GM19035 (cell line): Measurements from ENCODE around the gene CLNK.
A peak's percentile ranks its signal among the peaks of the same experiment; 100 is the strongest.
"Not testable (repeated sequence)": the region's sequence is repeated elsewhere in the genome, so short reads cannot be mapped to it uniquely, and the experiment has no call there.

Source experiments
- ATAC-seq: cut with Tn5 transposase; IDR thresholded peaks from one replicate; pipeline ENCODE4 v1.9.1; 2021; ENCODE audit not compliant: unreplicated experiment

CLNK gene

DNA sequence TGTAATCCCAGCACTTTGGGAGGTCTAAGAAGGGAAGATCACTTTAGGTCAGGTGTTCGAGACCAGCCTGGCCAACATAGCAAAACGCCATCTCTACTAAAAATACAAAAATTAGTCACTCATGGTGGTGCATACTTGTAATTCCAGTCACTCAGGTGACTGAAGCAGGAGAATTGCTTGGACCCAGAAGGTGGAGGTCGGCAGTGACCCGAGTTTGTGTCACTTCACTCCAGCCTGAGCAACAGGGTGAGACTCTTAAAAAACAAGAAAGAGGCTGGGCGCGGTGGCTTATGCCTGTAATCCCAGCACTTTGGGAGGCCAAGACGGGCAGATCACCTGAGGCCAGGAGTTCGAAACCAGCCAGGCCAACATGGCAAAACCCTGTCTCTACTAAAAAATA is 69.6 kb downstream of the CLNK start:
- ATAC-seq = not testable (repeated sequence)

DNA sequence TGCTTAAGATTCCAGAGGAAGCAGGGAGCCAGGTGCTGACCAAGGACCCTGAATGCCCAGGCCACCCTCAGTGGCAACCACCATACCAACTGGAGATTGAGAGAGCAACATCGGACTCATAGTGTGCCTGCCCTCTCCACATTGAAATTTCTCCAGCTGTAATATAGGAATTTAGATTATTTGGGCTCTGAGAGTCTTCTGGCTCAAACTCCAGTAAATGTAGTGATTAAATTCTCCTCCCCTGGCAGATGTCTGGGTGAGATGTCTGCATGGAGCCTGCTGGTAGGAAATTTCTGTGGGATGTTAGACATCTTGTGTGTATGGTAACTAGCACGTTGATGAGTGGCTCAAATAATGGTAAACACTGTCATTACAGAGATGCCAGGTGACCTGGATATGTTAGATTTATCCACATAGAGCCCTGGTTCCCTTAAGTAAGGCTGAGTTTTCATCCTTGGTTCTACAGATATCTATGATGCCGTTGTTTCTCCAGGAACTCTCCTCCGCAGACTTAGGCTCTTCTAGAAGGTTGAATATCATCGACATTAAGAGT is 70.6 kb downstream of the CLNK start:
- ATAC-seq = no peak

GRCh38 chr4:10612476-10612875 is 72.1 kb downstream of the CLNK start:
- no peak for ATAC-seq

DNA sequence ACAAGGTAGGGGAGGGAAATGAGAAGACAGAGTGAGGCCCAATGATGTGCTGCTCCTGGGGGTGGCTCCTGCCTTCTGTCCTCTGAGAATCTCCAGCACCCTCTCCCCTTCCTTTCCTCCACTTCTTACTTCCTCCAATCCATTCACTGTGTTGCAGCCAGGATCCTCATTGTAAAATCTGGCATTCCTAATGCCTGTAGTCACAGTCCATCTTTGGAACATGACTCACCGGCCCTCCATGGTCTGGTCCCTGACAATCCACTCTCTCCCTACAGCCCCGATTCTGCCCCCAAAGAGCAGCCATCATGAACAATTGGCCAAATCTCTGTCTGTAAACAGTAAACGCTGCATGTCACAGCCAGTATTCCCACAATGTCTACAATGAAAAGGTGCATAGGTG is 72.9 kb downstream of the CLNK start:
- no peak for ATAC-seq

DNA sequence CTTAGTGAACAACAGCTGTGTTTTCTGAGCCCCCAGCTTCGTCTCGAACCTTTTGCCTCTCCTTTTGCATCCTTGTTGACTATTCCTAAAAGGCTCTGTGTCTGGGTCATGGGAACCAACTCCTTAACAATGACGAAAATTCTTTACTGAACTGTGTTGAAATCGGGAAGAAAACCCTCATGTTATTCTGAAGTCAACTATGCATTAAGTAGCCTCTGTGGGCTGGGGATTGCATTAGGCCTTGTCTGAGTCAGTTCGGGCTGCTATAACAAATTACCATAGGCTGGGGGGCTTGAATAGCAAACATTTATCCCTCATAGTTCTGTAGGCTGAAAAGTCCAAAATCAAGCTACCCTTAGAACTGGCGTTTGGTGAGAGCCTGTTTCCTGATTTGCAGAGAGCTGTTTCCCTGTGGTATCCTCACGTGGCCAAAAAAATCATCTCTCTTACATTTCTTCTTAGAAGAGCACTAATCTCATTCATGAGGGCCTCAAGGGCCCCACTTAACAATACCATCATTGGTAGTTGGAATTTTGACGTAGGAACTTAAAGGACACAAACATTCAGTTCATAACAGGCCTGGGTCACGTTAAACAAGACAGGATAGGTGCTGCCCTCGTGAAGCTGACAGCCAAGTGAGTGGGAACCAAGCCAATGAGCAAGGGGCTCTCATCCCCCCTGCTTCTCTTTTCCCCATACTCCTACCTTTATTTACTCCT is 75.9 kb downstream of the CLNK start:
- no peak for ATAC-seq

GRCh38 chr4:10607206-10607605 is 77.4 kb downstream of the CLNK start:
- no peak for ATAC-seq

- no peak for ATAC-seq
Measured at GRCh38 chr4:10606483-10607155, 77.9 kb downstream of the CLNK start.

- no peak for ATAC-seq
Measured at GRCh38 chr4:10605746-10606482, 78.7 kb downstream of the CLNK start.

- no peak for ATAC-seq
Measured at GRCh38 chr4:10605031-10605430, 79.5 kb downstream of the CLNK start.

GRCh38 chr4:10599574-10599973 is 85.0 kb downstream of the CLNK start:
- no peak for ATAC-seq

DNA sequence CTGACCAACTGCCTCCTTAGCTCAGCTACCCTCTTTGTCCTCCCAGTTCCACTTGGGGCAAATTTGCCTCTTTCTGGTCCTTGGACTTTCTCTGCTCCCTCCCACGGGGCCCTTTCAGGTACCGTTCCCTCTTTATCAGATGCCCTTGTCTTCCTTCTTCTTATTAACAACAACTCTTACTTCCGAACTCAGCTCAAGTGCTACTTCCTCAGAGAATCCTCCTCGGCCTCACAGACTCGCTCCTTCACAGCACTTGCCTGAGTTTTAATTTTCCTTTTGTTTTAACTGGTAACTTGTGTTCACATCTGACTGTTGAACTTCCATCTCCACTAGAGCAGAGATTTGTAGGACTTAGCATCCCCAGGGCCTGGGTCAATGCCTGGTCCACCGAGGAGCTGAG is 85.7 kb downstream of the CLNK start:
- ATAC-seq = no peak

DNA sequence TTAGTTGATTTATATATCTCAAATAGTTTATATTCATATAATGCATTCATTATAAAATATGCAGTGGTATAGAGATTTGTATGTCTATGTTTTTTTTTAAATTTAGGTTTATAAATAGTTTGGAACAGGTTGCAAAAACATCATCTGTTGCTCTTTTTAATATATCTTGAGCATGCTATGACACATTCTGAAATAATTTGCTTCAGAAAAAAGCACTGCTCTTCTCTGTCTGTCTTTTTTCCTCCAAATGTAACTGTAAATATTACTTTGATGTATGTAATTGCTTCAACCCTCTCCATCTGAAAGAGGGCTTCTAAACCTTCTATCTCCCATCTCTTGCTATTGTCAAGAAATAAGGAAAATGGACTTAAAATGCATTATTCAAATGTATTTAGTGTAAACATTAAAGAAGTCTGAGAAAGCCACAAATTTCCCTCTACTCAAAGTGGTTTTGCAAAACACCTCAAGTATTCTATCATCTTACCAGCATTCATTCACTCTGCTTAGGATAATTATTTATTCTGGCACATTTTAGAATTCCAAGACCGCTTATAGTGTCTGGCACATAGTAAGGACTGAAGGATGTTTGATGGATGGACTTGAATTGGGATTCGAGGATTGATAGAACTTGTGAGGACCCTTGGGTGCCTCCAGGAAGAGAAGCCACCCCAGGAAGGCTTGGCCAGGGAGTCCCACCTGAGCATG is 87.8 kb downstream of the CLNK start:
- ATAC-seq = no peak

- ATAC-seq = no peak
Measured at GRCh38 chr4:10593130-10593529, 91.4 kb downstream of the CLNK start.

GRCh38 chr4:10590896-10591295 is 93.7 kb downstream of the CLNK start:
- no peak for ATAC-seq

DNA sequence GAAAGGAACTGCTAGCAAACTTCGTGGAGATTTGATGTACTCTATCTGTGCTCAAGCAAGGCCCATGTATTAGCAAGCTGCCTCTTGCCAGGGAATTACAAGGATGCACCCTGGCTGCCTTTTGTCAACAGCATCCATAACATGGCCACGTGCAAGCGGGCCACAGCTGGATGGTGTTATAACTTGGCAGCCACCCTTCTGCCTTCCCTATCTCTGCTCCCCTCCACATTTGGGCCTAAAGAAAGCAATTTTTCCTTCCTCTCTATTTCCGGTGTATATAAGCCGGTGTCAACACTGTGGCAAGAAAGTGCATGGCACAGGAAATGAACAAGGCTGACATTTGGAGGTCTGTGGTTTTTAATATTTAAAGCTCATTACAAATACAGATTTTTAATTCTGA is 94.8 kb downstream of the CLNK start:
- ATAC-seq = no peak

- no peak for ATAC-seq
Measured at GRCh38 chr4:10589321-10589720, 95.2 kb downstream of the CLNK start.

GRCh38 chr4:10587697-10588096 is 96.9 kb downstream of the CLNK start:
- no peak for ATAC-seq

- ATAC-seq = no peak
Measured at GRCh38 chr4:10587296-10587695, 97.3 kb downstream of the CLNK start.

GRCh38 chr4:10584042-10584441 is 100.5 kb downstream of the CLNK start:
- ATAC-seq = peak; percentile 51

- ATAC-seq = no peak
Measured at GRCh38 chr4:10582951-10583350, 101.6 kb downstream of the CLNK start.

DNA sequence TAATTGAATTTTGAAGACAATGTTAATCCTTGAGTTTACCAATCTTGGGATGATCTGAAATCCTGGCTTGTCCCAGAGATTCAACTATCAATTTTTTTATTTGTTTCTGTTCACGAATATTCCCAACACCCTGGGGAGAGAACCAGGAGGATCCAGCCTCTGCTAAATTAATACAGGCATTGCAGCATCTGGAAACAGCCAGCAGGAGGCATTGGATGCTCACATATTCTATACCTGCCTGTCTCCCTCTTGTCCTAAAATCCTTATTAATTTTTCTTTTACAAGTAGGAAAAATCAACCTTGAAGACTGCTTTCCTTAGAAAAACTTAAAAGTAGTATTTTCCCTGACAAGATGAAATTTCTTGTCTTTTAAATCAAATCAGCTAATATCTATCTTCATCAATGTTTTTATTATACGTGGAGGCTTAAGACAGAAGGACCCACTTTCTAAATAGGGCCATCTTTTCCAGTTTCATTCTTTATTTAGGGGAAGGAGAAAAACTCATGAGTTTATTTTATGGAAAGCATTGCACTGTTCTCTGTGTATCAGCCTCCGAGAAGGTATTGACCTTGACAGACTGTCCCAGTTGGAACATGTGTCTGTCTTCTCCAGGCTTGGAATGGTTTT is 102.4 kb downstream of the CLNK start:
- ATAC-seq = no peak
